Measurements from ENCODE around the gene P2RY13.

GRCh38 chr3:151281671-151282324 is 47.6 kb downstream of the P2RY13 start:
- no peak for TF ChIP-seq CTCF (IDR thresholded peaks at IDR 0.05 in 4 of 5, conservative IDR thresholded peaks at IDR 0.05 in 1 of 5)
- TF ChIP-seq POLR2A (IDR thresholded peaks at IDR 0.05) = no peak

Data from gastrocnemius medialis (tissue), 4 donors.